Measurements from ENCODE around the gene MNT. TPM values are rescaled to one million over a fixed set of nuclear protein-coding genes. Genes with fewer than 3 reads are reported as not detected.

MNT gene
- total RNA-seq, 1 experiment from 2014 or later = 3.0 TPM

DNA sequence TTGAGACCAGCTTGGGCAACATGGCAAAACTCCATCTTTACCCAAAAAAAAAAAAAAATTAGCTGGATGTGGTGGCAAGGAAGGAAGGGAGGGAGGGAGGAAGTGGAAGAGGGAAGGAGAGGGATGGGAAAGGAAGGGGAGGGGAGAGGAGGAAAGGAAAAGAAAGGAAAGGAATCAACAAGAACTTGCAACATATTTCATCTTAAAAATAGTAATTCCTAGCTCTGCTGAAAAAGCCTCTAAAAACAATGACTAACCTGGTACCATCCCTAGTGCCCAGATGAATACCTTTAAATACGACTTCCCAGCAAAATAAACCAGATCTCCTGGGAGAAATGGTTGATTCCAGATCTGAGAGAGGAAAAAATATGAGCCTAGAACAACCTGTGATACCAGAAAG is 27.1 kb upstream of the MNT start:
- Histone ChIP-seq H3K27me3 (replicated peaks) (no peaks in the 10 kb centered on the region), H3K9me3 (replicated peaks) (no peaks in the 10 kb centered on the region), H3K27ac (no peak overlapping the region), H3K36me3 (peaks cover 9% of the 10 kb centered on the region), H3K4me3 (no peak overlapping the region), H3K4me1 (replicated peaks) (no peaks in the 10 kb centered on the region)
- no peak for DNase-seq (ENCODE audit: low read depth in 1 of 2, low spot score in 2 of 2)

DNA sequence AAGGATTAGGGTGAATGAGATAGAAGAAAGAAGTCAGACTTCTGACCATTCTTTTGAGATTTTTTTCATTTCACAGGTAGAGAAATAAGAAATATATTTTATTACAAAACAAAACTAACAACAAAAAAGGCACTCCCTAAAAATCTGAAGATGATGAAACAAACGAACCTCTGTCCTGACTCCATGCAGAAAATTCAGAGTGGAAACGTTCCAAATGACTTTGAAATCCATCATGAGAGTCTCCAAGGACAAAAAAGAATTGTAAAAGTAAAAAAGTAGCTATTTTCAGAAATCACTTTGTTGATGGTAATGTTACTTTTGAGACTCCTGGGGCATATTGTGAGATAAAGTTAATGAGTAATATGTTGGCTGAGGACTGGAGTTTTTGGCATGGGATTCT is 26.4 kb upstream of the MNT start:
- Histone ChIP-seq H3K27me3 (replicated peaks) (no peaks in the 10 kb centered on the region), H3K4me1 (replicated peaks) (no peaks in the 10 kb centered on the region), H3K4me3 (no peak overlapping the region), H3K9me3 (replicated peaks) (no peaks in the 10 kb centered on the region), H3K36me3 (peaks cover 6% of the 10 kb centered on the region), H3K27ac (no peak overlapping the region)
- DNase-seq (ENCODE audit: low read depth in 1 of 2, low spot score in 2 of 2) = no peak

DNA sequence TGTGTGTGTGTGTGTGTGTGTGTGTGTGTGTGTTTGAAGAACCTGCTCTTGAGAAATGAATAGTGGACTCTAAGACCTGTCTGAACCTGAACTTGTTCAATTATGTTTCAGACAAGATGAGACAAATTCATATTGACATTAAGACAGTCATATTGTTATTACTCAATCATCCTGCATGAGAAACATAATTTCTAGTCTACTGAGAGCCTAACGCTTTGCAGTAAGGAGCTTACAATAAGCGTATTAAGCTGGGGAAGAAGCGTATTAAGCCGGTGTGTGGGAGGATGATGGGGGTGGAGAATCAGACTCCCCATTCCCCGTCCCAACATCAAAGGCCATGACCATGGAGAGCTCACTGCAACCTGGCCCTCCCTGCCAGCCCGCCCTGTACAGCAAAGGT is 22.4 kb upstream of the MNT start:
- H3K27ac ChIP-seq = no peak overlapping the region
- no peaks in the 10 kb centered on the region for H3K27me3 ChIP-seq (replicated peaks)
- no peaks in the 10 kb centered on the region for H3K4me1 ChIP-seq (replicated peaks)
- H3K4me3 ChIP-seq = no peak overlapping the region
- H3K36me3 ChIP-seq = peaks cover 19% of the 10 kb centered on the region
- no peak for DNase-seq (ENCODE audit: low read depth in 1 of 2, low spot score in 2 of 2)
- H3K9me3 ChIP-seq (replicated peaks) = no peaks in the 10 kb centered on the region

DNA sequence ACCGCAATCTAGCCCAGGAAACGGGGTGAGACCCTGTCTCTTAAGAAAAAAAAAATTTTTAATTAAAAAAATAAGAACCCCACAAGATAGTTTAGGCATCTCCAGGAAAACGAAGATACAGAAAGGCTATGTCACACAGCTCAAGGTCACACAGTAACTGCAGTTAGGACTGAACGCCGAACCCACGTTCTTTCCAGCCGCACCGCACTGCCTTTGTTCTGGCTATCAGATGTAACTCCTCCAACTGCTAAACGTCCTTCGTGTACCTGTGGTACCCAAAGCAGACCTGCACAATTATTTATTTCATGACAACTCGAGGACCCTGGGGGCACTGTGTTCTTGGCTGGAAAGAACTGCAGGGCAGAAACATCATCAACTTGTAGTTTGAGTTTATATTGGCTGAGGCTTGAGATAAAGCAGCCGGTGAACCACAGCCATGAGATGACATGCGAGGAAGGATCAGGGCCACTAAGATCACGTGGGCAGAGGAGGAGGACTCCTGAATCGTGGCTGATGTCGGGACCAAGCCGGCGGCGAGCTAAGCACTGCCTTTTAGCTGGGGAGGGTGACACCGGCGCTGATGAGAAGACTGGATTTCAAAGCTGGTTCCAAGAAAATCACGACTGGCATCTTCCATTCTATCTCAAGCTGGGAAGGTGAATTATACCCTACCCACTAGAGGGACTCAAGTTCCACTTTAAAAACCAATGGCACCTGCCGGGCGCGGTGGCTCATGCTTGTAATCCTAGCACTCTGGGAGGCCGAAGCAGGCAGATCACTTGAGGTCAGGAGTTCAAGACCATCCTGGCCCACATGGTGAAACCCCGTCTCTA is 20.7 kb upstream of the MNT start:
- Histone ChIP-seq H3K36me3 (peaks cover 19% of the 10 kb centered on the region), H3K9me3 (replicated peaks) (no peaks in the 10 kb centered on the region), H3K4me1 (replicated peaks) (no peaks in the 10 kb centered on the region), H3K27ac (no peak overlapping the region), H3K4me3 (no peak overlapping the region), H3K27me3 (replicated peaks) (no peaks in the 10 kb centered on the region)
- DNase-seq (ENCODE audit: low read depth in 1 of 2, low spot score in 2 of 2) = no peak

DNA sequence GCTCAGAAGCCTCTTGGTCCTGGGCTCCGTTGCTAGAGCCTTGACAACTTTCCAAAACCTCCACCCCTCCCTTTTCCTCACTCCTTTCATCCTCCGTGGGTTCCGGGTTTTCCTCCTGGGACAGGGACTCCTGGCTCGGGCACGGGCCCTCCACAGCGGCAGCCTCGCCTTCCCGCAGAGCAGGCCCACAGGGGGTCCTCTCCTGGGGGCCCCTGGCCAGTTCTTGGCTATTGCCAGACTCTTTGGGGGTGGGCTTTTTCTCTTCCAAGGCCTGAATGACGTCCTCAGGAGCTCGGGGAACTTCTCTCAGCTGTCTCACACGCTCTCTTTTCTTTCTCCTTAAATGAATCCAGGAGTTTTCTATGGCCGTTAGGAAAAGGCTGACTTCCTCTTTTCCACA is 19.3 kb upstream of the MNT start:
- H3K27me3 ChIP-seq (replicated peaks) = no peaks in the 10 kb centered on the region
- DNase-seq (ENCODE audit: low read depth in 1 of 2, low spot score in 2 of 2) = no peak
- H3K9me3 ChIP-seq (replicated peaks) = no peaks in the 10 kb centered on the region
- H3K27ac ChIP-seq = no peak overlapping the region
- peaks cover 18% of the 10 kb centered on the region for H3K36me3 ChIP-seq
- H3K4me1 ChIP-seq (replicated peaks) = no peaks in the 10 kb centered on the region
- no peak overlapping the region for H3K4me3 ChIP-seq

DNA sequence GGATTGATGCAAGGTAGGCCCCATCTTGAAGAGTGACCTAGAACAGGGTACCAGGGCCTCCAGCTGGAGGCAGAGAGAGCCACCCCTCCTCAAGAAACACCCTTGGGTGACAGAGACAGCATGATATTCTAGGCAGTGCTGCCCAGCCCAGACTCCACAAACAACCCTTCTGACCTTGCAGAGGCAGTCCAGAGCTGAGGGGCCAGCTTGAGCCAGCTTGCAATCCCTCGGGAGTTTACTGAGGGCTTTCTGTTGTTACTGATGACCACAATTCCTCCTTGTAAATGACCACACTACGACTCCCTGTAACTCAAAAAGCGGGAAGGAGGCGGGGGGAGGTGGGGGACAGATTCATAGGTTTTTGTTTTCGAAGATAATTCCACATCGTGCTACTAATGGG is 18.6 kb upstream of the MNT start:
- Histone ChIP-seq H3K4me1 (replicated peaks) (no peaks in the 10 kb centered on the region), H3K27me3 (replicated peaks) (no peaks in the 10 kb centered on the region), H3K27ac (no peak overlapping the region), H3K9me3 (replicated peaks) (no peaks in the 10 kb centered on the region), H3K36me3 (peaks cover 16% of the 10 kb centered on the region; the same call in 1 of the 2 replicates), H3K4me3 (no peak overlapping the region)
- DNase-seq (ENCODE audit: low read depth in 1 of 2, low spot score in 2 of 2) = no peak

DNA sequence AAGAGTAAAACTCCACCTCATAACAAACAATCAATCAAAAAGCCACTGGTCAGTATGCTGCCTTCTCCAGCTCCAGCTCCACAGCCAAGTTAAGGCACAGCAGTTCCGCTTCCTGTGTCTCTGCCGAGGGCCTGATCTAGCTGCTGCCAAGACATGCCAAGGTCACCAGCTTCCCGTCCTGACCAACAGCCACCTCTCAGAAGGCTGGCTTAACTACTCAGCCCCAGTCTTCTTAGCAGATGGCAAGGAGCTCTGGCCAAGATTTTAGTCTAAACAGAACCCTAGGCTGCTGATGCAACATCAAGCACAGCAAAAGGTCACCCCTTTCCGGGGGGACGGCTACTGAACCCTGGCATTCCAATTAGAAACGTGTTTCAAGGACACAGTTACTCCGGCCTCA is 17.7 kb upstream of the MNT start:
- Histone ChIP-seq H3K4me1 (replicated peaks) (no peaks in the 10 kb centered on the region), H3K4me3 (no peak overlapping the region), H3K27ac (no peak overlapping the region), H3K36me3 (peaks cover 16% of the 10 kb centered on the region; the same call in 1 of the 2 replicates), H3K27me3 (replicated peaks) (no peaks in the 10 kb centered on the region), H3K9me3 (replicated peaks) (no peaks in the 10 kb centered on the region)
- no peak for DNase-seq (ENCODE audit: low read depth in 1 of 2, low spot score in 2 of 2)

DNA sequence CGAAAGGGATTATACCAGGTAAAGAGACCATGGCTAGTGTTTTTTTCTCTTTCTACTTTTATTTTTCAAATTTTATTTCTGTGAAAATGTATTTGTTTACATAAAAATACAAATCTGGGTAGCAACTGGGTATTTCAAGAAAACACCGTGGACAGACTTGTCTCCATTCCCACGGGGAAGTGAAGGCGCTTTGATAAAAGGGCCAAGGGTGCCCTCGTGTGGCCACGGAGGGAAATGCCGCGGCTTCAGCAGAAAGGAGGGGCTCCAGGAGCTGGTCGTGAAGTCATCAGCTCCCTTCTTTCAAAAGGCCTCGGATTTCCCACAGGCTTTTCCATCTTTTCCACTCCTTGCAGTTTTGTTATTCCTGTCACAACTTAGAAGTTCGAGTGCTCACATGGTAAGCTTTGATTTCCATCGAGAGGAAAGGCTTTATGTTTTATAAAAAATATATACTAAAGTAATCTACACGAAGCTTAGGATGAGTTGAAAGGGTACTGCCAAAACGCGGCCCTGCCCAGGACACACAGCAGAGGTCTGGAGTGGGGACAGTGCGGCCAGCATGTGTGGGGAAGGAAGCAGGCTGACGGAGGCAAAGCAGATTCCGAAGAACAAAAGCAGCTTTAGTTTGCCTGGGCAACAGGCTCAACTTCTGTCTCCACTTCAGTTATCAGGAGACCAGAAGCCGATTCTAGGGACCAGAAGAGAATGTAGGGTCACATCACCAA is 15.3 kb upstream of the MNT start:
- H3K27ac ChIP-seq = no peak overlapping the region

DNA sequence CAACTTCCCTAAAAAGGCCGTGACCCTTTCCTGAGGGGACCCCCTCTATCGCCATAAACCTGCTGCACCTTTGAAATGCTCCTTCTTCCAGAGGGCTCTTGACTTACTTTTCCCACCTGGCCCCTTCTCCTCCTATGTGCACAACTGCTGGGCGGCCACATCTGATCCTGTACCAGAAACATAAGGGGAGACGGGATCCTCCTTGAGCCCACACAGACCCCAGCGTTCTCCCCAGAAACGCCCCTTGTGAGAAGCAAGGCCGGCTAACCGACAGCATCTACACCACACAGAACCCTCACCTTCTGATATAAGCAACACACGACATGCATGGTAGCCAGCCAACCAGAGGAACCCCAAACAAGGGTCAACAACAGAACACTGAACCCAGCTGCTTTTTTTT is 14.2 kb upstream of the MNT start:
- H3K9me3 ChIP-seq (replicated peaks) = no peaks in the 10 kb centered on the region
- no peak for DNase-seq (ENCODE audit: low read depth in 1 of 2, low spot score in 2 of 2)
- H3K4me3 ChIP-seq = no peak overlapping the region
- H3K4me1 ChIP-seq (replicated peaks) = no peaks in the 10 kb centered on the region
- H3K27me3 ChIP-seq (replicated peaks) = no peaks in the 10 kb centered on the region
- H3K27ac ChIP-seq = no peak overlapping the region
- peaks cover 12% of the 10 kb centered on the region; the same call in 1 of the 2 replicates for H3K36me3 ChIP-seq

More for the DNA sequence above, 15.3 kb upstream of the MNT start:
- Histone ChIP-seq H3K9me3 (replicated peaks) (no peaks in the 10 kb centered on the region), H3K4me1 (replicated peaks) (no peaks in the 10 kb centered on the region), H3K4me3 (no peak overlapping the region), H3K36me3 (peaks cover 16% of the 10 kb centered on the region; the same call in 1 of the 2 replicates), H3K27me3 (replicated peaks) (no peaks in the 10 kb centered on the region)
- peak; percentile 84 to 88 for DNase-seq (ENCODE audit: low read depth in 1 of 2, low spot score in 2 of 2)

DNA sequence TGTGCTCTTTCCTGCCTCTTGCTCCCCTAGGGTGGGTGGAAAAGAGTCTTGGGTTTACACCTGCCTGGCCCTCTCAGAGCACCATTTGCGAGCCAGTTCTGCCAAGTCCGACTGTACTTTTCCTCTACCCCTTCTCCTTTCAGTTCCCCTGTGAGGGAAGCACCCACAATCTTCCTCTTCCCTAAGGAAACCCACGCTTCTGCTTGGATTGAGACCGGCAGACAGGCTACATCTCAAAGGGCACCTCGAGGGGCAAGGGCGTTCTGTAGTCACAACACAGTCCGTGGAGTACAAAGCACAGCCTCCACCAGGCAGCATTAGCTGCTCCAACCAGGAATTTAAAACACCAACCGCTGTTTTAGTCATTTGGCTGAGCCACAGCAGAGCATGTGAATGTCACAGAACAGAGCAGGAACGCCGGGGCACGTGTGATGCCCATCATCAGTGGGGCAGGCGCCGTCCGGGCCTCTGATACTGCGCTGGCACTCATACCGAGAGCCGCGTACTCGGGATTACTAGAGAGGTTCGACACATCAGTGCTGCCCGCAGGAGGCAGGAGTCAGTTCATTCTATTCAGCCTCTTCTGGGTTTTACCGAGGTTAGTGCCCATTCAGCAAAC is 13.7 kb upstream of the MNT start:
- Histone ChIP-seq H3K4me3 (no peak overlapping the region), H3K9me3 (replicated peaks) (no peaks in the 10 kb centered on the region), H3K27me3 (replicated peaks) (no peaks in the 10 kb centered on the region), H3K27ac (no peak overlapping the region), H3K4me1 (replicated peaks) (no peaks in the 10 kb centered on the region), H3K36me3 (peaks cover 7% of the 10 kb centered on the region; the same call in 1 of the 2 replicates)
- no peak for DNase-seq (ENCODE audit: low read depth in 1 of 2, low spot score in 2 of 2)

DNA sequence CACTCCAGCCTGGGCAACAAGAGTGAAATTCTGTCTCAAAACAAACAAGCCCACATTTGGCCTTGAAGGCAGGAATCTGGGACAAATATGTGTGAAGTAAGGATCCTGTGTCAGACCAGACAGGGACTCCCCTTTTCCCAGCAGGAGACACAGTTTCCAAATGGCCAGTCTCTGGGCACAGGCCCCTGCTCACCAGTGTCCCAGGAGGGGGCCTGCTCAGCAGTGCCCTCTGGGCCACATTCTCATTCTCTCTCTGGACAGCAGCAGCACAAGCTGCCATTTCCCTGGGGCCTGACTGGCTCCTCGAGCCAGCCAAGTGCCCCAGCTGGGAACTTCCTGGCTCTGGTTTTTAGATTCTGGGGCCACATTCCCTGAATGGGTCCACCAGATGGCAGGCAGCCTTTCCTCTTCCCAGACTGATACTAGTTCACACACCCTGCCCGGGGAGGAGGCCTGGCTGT is 11.7 kb upstream of the MNT start:
- no peaks in the 10 kb centered on the region for H3K9me3 ChIP-seq (replicated peaks)
- DNase-seq (ENCODE audit: low read depth in 1 of 2, low spot score in 2 of 2) = no peak
- no peak overlapping the region for H3K27ac ChIP-seq
- H3K36me3 ChIP-seq = no peaks in the 10 kb centered on the region; the same call in 1 of the 2 replicates
- H3K4me3 ChIP-seq = no peak overlapping the region
- H3K27me3 ChIP-seq (replicated peaks) = no peaks in the 10 kb centered on the region
- peaks cover under 1% of the 10 kb centered on the region for H3K4me1 ChIP-seq (replicated peaks)

DNA sequence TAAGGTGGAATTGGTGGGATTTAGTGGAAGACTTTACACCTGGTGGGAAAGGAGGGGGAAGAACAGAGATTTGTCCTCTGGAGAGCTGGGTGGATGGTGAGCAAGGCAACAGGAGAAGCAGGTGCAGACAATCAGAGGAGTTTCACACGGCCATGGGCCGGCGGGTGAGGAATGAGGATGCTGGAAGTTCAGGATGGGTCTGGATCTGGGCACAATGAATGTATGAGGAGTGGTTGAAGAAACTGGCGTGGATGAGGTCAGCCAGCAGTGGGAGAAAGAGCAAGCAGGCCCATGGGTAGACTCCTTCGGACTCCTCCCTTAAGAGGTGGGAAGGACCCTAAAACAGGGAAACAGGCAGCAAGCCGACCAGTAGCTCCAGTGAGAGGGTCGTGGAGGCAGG is 10.1 kb upstream of the MNT start:
- Histone ChIP-seq H3K27ac (no peak overlapping the region), H3K4me3 (no peak overlapping the region)

DNA sequence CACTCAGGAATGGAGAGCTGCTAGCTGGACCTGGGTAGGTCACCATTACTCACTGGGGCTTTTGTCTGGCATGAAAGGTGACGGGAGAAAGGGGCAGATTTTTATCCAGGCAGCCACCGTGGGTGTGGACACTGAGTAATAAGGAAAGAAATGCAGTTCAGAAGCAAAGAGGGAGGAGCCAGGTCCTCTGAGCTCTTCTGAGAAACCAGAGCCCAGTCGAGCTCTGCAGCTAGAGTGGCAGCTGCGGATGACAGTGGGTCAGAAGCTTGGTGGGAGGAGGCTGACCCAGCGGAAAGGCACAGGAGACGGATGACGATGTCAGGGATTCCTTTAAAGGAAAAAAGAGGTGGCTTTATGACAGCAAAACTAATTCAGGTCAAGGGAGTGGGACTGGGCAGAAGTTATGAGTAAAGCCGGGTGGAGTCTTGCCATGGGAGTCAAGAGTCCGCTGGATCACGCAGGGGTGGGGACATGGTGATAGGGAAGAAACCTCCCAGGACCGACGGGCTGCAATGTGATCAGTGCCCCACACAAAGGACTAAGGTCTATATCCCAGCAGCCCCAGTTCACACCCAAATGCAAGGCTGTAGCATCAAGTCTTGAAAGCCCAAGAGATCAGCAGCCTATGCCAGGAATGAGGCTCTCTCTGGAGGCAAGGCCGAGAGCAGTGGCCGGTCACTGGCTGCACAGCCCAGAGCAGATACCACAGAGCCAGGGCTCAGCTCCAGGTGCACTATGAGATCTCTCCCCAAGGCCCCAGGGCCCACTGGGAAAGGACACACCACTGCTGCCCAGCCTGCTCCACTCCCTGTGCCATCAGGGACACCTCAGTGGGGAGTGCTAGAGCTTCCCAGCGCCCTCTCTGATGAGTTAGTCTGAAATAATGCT is 6.3 kb upstream of the MNT start:
- H3K4me1 ChIP-seq (replicated peaks) = peaks cover 43% of the 10 kb centered on the region
- no peaks in the 10 kb centered on the region for H3K9me3 ChIP-seq (replicated peaks)
- no peaks in the 10 kb centered on the region for H3K27me3 ChIP-seq (replicated peaks)
- H3K4me3 ChIP-seq = no peak overlapping the region
- DNase-seq (ENCODE audit: low read depth in 1 of 2, low spot score in 2 of 2) = peak; percentile 87 to 88
- peak overlapping the region; percentile 71 for H3K27ac ChIP-seq
- H3K36me3 ChIP-seq = no peaks in the 10 kb centered on the region

More for the DNA sequence above, 10.1 kb upstream of the MNT start:
- Histone ChIP-seq H3K36me3 (no peaks in the 10 kb centered on the region), H3K4me1 (replicated peaks) (peaks cover 17% of the 10 kb centered on the region), H3K9me3 (replicated peaks) (no peaks in the 10 kb centered on the region), H3K27me3 (replicated peaks) (no peaks in the 10 kb centered on the region)
- no peak for DNase-seq (ENCODE audit: low read depth in 1 of 2, low spot score in 2 of 2)
